Measurements from ENCODE around the gene GPRC5B.

Gene GPRC5B

DNA sequence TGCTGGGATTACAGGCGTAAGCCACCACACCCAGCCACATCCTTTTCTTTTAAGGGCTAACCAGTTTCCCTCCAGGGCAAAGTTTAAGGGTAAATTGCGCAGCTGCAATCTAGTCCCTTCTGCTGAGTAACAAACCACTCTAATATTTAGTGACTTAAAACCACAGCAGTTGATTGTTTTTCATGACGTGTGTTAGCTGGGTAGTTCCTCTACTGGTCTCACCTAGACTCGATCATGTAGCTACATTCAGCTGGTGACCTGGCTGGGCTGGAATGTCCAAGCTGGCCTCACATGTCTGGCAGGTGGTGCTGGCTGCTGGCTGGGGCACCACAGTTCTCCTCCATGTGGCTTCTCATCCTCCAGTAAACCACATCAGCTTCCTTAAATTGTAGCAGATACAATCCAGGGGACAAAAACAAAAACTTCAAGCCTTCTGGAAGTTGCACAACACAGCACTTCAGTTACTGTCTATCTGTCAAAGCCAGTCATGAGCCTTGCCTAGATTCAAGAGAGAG, 75.5 kb downstream of the GPRC5B start:
- DNase-seq: no peak

DNA sequence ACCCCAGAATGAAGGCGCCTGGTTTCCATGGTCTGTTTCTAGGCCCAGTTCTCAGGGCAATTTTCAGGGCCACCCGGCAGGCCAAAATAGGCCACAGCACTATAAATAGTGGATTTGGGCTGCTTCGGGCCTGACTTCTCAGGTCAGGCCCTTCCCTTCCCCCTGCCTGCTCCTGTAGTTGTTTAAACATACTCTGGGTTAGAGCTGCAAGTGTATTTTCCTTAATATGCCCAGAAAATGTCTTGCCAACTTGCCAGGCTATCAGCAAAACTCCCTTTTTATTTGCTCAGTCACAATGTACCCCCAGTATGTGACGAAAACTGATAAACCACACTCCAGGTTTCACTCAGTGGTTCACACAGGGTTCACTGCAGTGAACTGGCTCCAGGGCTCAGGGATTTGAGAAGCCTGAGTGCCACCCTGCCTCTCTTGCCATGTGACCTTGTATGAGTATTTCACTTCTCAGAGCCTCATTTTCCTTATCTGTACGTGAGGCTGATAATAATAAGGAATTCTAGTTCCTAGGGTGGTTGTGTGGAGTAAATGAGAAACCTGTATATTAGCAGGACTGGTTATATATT, 76.5 kb downstream of the GPRC5B start:
- DNase-seq: no peak

All from stimulated activated CD4-positive, alpha-beta T cell treated with anti-CD3 and anti-CD28 coated beads, Interleukin-4, amount 100 ng/mL, for 4 hours (primary cell).